ENCODE results near the gene GPC5.

DNA sequence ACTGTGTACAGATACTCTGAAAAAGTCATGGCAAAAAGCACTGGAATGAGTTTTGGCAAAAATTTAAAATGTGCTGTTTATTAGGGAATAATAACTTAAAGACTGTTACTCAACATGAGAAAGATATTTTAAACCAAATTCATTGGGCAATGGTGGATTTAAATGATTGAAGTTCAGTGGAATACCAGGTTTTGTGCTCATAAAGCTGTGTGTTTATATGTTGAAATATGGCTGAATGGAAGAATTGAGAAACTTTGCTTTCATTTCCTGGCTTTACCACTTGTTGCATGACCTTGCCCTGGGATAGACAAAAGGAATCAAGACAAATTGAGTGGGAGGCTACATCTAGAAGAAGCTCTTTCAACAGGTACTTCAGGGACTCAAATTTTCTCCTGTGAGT lies 246.4 kb downstream of the GPC5 start:
- TF ChIP-seq, protein P1, sequence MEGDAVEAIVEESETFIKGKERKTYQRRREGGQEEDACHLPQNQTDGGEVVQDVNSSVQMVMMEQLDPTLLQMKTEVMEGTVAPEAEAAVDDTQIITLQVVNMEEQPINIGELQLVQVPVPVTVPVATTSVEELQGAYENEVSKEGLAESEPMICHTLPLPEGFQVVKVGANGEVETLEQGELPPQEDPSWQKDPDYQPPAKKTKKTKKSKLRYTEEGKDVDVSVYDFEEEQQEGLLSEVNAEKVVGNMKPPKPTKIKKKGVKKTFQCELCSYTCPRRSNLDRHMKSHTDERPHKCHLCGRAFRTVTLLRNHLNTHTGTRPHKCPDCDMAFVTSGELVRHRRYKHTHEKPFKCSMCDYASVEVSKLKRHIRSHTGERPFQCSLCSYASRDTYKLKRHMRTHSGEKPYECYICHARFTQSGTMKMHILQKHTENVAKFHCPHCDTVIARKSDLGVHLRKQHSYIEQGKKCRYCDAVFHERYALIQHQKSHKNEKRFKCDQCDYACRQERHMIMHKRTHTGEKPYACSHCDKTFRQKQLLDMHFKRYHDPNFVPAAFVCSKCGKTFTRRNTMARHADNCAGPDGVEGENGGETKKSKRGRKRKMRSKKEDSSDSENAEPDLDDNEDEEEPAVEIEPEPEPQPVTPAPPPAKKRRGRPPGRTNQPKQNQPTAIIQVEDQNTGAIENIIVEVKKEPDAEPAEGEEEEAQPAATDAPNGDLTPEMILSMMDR (IDR thresholded peaks at IDR 0.05), result no peak
- TF ChIP-seq POLR2A (IDR thresholded peaks at IDR 0.05), result no peak

All from uterus (tissue), 2 donors.